ENCODE results near the gene RNF141. TPM values are rescaled to one million over a fixed set of nuclear protein-coding genes. Genes with fewer than 3 reads are reported as not detected.
A peak's percentile ranks its signal among the peaks of the same experiment; 100 is the strongest.

The RNF141 gene
- polyA plus RNA-seq, 2 donors: 19.6 to 32.6 TPM

DNA sequence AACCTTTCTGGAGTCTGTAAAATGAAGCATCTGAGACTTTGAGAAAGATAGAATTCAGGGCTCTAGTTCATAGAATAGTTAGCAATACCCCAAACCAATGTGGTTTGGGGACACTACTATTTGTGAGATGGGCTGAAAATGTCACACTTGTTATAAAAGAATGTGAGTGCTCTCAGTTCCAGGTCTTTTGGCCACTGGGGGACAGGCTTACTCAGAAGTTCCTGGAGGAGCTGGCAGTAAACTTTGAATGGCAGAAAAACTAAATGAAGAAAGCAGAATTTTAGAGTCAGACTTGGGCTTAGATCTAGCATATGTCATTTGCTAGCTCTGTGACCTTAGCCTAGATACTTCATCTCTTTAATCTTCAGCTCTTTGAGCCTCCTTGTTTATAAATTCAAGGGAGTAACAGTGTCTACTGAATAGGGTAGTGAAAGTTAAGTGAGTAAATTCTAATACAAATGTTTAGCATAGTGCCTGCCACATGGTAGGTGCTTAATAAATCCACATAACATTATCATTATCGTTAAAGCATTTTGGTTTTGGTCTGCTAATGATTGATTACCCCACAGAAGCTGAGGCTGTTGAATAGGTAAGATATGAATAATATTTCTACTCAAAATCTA is 23.8 kb upstream of the RNF141 start:
- Histone ChIP-seq H3K4me3 (ENCODE audit: low read depth in 1 of 2, low read length in 2 of 2) (no peak overlapping the region), H3K9me3 (ENCODE audit: control insufficient read depth in 2 of 2, insufficient read depth in 1 of 2, low read depth in 1 of 2, low read length in 1 of 2) (no peaks in the 10 kb centered on the region), H3K27me3 (ENCODE audit: control insufficient read depth in 1 of 2, insufficient read depth in 2 of 2, low read length in 2 of 2) (no peaks in the 10 kb centered on the region), H3K4me1 (ENCODE audit: control insufficient read depth in 2 of 2, insufficient read depth in 2 of 2, low read length in 1 of 2) (no peaks in the 10 kb centered on the region), H3K36me3 (ENCODE audit: control insufficient read depth in 2 of 2, insufficient read depth in 2 of 2, low read length in 1 of 2) (no peaks in the 10 kb centered on the region), H3K27ac (ENCODE audit: low read depth in 2 of 2, low read length in 1 of 2) (no peak overlapping the region)
- 66 to 70% methylated on average over 1 of the region's 1 CpG for WGBS, 2 donors

- Histone ChIP-seq H3K36me3 (ENCODE audit: control insufficient read depth in 2 of 2, insufficient read depth in 2 of 2, low read length in 1 of 2) (no peaks in the 10 kb centered on the region), H3K4me3 (ENCODE audit: low read depth in 1 of 2, low read length in 2 of 2) (no peak overlapping the region), H3K27ac (ENCODE audit: low read depth in 2 of 2, low read length in 1 of 2) (no peak overlapping the region), H3K27me3 (ENCODE audit: control insufficient read depth in 1 of 2, insufficient read depth in 2 of 2, low read length in 2 of 2) (no peaks in the 10 kb centered on the region), H3K9me3 (ENCODE audit: control insufficient read depth in 2 of 2, insufficient read depth in 1 of 2, low read depth in 1 of 2, low read length in 1 of 2) (no peaks in the 10 kb centered on the region), H3K4me1 (ENCODE audit: control insufficient read depth in 2 of 2, insufficient read depth in 2 of 2, low read length in 1 of 2) (no peaks in the 10 kb centered on the region)
- 73 to 87% methylated on average over 3 of the region's 3 CpGs for WGBS, 2 donors
These were observed 23.0 kb upstream of the RNF141 start for GRCh38 chr11:10564030-10564429.

- Histone ChIP-seq H3K9me3 (ENCODE audit: control insufficient read depth in 2 of 2, insufficient read depth in 1 of 2, low read depth in 1 of 2, low read length in 1 of 2) (no peaks in the 10 kb centered on the region), H3K27me3 (ENCODE audit: control insufficient read depth in 1 of 2, insufficient read depth in 2 of 2, low read length in 2 of 2) (no peaks in the 10 kb centered on the region), H3K4me3 (ENCODE audit: low read depth in 1 of 2, low read length in 2 of 2) (no peak overlapping the region), H3K36me3 (ENCODE audit: control insufficient read depth in 2 of 2, insufficient read depth in 2 of 2, low read length in 1 of 2) (no peaks in the 10 kb centered on the region), H3K4me1 (ENCODE audit: control insufficient read depth in 2 of 2, insufficient read depth in 2 of 2, low read length in 1 of 2) (no peaks in the 10 kb centered on the region), H3K27ac (ENCODE audit: low read depth in 2 of 2, low read length in 1 of 2) (peak overlapping the region in 1 of 2 donors; percentile 22)
- 92 to 95% methylated on average over 1 of the region's 1 CpG for WGBS, 2 donors
These were observed 21.0 kb upstream of the RNF141 start for GRCh38 chr11:10561947-10562346.

GRCh38 chr11:10561043-10561818 is 20.2 kb upstream of the RNF141 start:
- no peak overlapping the region for H3K4me3 ChIP-seq (ENCODE audit: low read depth in 1 of 2, low read length in 2 of 2)
- 62 to 64% methylated on average over 3 of the region's 3 CpGs for WGBS, 2 donors

DNA sequence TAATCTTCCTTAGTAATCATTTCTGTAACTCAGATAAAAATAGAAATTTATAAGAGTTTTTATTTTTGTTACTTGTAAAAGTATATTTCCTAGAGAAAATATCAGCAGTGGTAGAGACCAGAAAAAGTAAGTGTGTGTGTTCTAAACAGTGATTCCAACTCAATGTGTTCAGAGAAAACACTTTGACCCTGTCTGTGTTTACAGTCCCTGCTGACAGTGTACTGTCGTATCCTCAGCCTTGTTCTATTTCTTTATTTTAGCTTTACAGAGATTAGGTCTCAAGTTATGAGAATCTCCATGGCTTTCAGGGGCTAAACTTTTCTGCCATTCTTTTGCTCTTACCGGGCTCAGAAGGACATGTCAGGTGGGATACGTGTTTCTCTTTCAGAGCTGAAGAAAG is 17.3 kb upstream of the RNF141 start:
- Histone ChIP-seq H3K27ac (ENCODE audit: low read depth in 2 of 2, low read length in 1 of 2) (no peak overlapping the region), H3K9me3 (ENCODE audit: control insufficient read depth in 2 of 2, insufficient read depth in 1 of 2, low read depth in 1 of 2, low read length in 1 of 2) (no peaks in the 10 kb centered on the region), H3K4me3 (ENCODE audit: low read depth in 1 of 2, low read length in 2 of 2) (no peak overlapping the region), H3K4me1 (ENCODE audit: control insufficient read depth in 2 of 2, insufficient read depth in 2 of 2, low read length in 1 of 2) (no peaks in the 10 kb centered on the region), H3K27me3 (ENCODE audit: control insufficient read depth in 1 of 2, insufficient read depth in 2 of 2, low read length in 2 of 2) (no peaks in the 10 kb centered on the region), H3K36me3 (ENCODE audit: control insufficient read depth in 2 of 2, insufficient read depth in 2 of 2, low read length in 1 of 2) (no peaks in the 10 kb centered on the region)
- WGBS, 2 donors: 78 to 84% methylated on average over 3 of the region's 3 CpGs

More at GRCh38 chr11:10561043-10561818, 20.2 kb upstream of the RNF141 start:
- H3K27ac ChIP-seq (ENCODE audit: low read depth in 2 of 2, low read length in 1 of 2): peak overlapping the region in 1 of 2 donors; percentile 40
- no peaks in the 10 kb centered on the region for H3K9me3 ChIP-seq (ENCODE audit: control insufficient read depth in 2 of 2, insufficient read depth in 1 of 2, low read depth in 1 of 2, low read length in 1 of 2)
- no peaks in the 10 kb centered on the region for H3K36me3 ChIP-seq (ENCODE audit: control insufficient read depth in 2 of 2, insufficient read depth in 2 of 2, low read length in 1 of 2)
- no peaks in the 10 kb centered on the region for H3K27me3 ChIP-seq (ENCODE audit: control insufficient read depth in 1 of 2, insufficient read depth in 2 of 2, low read length in 2 of 2)
- H3K4me1 ChIP-seq (ENCODE audit: control insufficient read depth in 2 of 2, insufficient read depth in 2 of 2, low read length in 1 of 2): no peaks in the 10 kb centered on the region

DNA sequence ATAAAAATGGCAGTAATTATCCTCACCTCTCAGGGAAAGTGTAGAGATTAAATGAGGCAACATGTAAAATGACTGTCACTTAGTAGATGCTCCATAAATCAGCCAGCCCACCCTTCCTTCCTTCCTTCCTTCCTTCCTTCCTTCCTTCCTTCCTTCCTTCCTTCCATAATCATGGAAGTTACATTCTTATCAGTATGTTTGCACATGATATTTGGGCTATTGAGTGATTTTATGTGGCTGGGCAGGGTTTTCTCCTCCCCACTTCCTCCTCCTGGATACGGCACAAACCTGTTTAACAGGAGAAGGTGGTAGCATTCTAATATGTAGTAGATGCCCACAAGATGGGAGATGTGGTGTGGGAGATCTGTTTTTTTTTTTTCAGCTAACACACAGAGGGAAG is 15.6 kb upstream of the RNF141 start:
- Histone ChIP-seq H3K4me1 (ENCODE audit: control insufficient read depth in 2 of 2, insufficient read depth in 2 of 2, low read length in 1 of 2) (no peaks in the 10 kb centered on the region), H3K27me3 (ENCODE audit: control insufficient read depth in 1 of 2, insufficient read depth in 2 of 2, low read length in 2 of 2) (no peaks in the 10 kb centered on the region), H3K27ac (ENCODE audit: low read depth in 2 of 2, low read length in 1 of 2) (no peak overlapping the region), H3K4me3 (ENCODE audit: low read depth in 1 of 2, low read length in 2 of 2) (no peak overlapping the region), H3K9me3 (ENCODE audit: control insufficient read depth in 2 of 2, insufficient read depth in 1 of 2, low read depth in 1 of 2, low read length in 1 of 2) (peaks cover 0 to 3% of the 10 kb centered on the region in 2 donors), H3K36me3 (ENCODE audit: control insufficient read depth in 2 of 2, insufficient read depth in 2 of 2, low read length in 1 of 2) (no peaks in the 10 kb centered on the region)
- 30 to 38% methylated on average over 1 of the region's 1 CpG for WGBS, 2 donors

DNA sequence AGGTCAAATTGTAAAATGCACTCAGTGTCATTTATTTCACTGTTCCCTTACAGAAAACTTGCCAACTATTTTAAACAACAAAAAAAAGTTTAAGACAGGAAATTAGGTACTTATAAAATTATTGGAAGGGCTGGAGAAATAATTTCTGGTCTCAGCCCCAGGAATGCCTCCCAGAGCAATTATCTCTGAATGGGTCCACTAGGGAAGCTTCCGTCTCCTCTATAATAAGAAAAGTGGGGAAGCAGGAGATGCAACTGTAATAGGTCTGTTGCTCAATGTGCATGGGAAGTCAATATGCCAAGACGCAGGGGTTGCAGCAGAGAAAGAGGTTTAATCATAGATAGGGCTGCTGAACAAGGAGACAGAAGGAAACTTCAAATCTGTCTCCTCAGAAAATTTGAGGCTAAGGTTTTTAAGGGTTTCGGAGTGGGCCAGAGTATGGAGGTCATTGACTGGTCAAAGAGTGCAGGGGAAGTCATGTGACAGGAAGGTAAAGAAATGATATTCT is 10.9 kb upstream of the RNF141 start:
- WGBS, 2 donors: 92 to 95% methylated on average over 3 of the region's 3 CpGs
- no peaks in the 10 kb centered on the region for H3K4me1 ChIP-seq (ENCODE audit: control insufficient read depth in 2 of 2, insufficient read depth in 2 of 2, low read length in 1 of 2)
- H3K27me3 ChIP-seq (ENCODE audit: control insufficient read depth in 1 of 2, insufficient read depth in 2 of 2, low read length in 2 of 2): no peaks in the 10 kb centered on the region
- H3K27ac ChIP-seq (ENCODE audit: low read depth in 2 of 2, low read length in 1 of 2): no peak overlapping the region
- no peak overlapping the region for H3K4me3 ChIP-seq (ENCODE audit: low read depth in 1 of 2, low read length in 2 of 2)
- H3K36me3 ChIP-seq (ENCODE audit: control insufficient read depth in 2 of 2, insufficient read depth in 2 of 2, low read length in 1 of 2): no peaks in the 10 kb centered on the region
- H3K9me3 ChIP-seq (ENCODE audit: control insufficient read depth in 2 of 2, insufficient read depth in 1 of 2, low read depth in 1 of 2, low read length in 1 of 2): peaks cover 0 to 3% of the 10 kb centered on the region in 2 donors

DNA sequence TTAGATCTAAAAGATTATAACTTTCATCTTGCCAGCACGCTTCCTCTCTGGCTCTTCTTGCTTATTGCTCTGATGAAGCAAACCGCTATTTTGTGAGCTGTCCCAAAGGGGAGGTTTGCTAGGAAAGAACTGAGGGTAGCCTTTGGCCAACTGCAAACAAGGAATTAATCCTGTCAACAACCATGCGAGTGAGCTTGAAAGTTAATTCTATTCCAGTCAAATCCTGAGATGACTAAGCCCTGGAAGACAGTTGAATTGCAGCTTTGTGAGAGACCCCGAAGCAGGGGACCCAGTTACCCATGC is 10.3 kb upstream of the RNF141 start:
- WGBS, 2 donors: 75 to 80% methylated on average over 4 of the region's 4 CpGs
- no peaks in the 10 kb centered on the region for H3K27me3 ChIP-seq (ENCODE audit: control insufficient read depth in 1 of 2, insufficient read depth in 2 of 2, low read length in 2 of 2)
- H3K4me3 ChIP-seq (ENCODE audit: low read depth in 1 of 2, low read length in 2 of 2): no peak overlapping the region
- H3K4me1 ChIP-seq (ENCODE audit: control insufficient read depth in 2 of 2, insufficient read depth in 2 of 2, low read length in 1 of 2): no peaks in the 10 kb centered on the region
- H3K36me3 ChIP-seq (ENCODE audit: control insufficient read depth in 2 of 2, insufficient read depth in 2 of 2, low read length in 1 of 2): no peaks in the 10 kb centered on the region
- no peak overlapping the region for H3K27ac ChIP-seq (ENCODE audit: low read depth in 2 of 2, low read length in 1 of 2)
- H3K9me3 ChIP-seq (ENCODE audit: control insufficient read depth in 2 of 2, insufficient read depth in 1 of 2, low read depth in 1 of 2, low read length in 1 of 2): peaks cover 0 to 3% of the 10 kb centered on the region in 2 donors

GRCh38 chr11:10550503-10551289 is 9.7 kb upstream of the RNF141 start:
- no peak overlapping the region for H3K4me3 ChIP-seq (ENCODE audit: low read depth in 1 of 2, low read length in 2 of 2)
- no peak overlapping the region for H3K27ac ChIP-seq (ENCODE audit: low read depth in 2 of 2, low read length in 1 of 2)
- H3K36me3 ChIP-seq (ENCODE audit: control insufficient read depth in 2 of 2, insufficient read depth in 2 of 2, low read length in 1 of 2): no peaks in the 10 kb centered on the region
- no peaks in the 10 kb centered on the region for H3K27me3 ChIP-seq (ENCODE audit: control insufficient read depth in 1 of 2, insufficient read depth in 2 of 2, low read length in 2 of 2)
- WGBS, 2 donors: 86 to 92% methylated on average over 3 of the region's 3 CpGs
- peaks cover 0 to 3% of the 10 kb centered on the region in 2 donors for H3K9me3 ChIP-seq (ENCODE audit: control insufficient read depth in 2 of 2, insufficient read depth in 1 of 2, low read depth in 1 of 2, low read length in 1 of 2)
- no peaks in the 10 kb centered on the region for H3K4me1 ChIP-seq (ENCODE audit: control insufficient read depth in 2 of 2, insufficient read depth in 2 of 2, low read length in 1 of 2)

Measured in esophagus (tissue), 2 donors.